HEK293T (cell line): ENCODE data around the gene APRT.
"Not testable (repeated sequence)": the region's sequence is repeated elsewhere in the genome, so short reads cannot be mapped to it uniquely, and the experiment has no call there.

ENCODE experiments used
- CTCF ChIA-PET: fragments of 350-600 bp; formaldehyde crosslinking; extraction: SDS; loops from one replicate; lab custom pipeline; 2021; ENCODE audit warnings: antibody characterized with exemption, inconsistent platforms; lab: Yijun Ruan, JAX
- POLR2A ChIA-PET: fragments of 350-600 bp; formaldehyde crosslinking; extraction: SDS; loops from one replicate; lab custom pipeline; 2020; ENCODE audit warnings: antibody characterized with exemption, inconsistent platforms; lab: Yijun Ruan, JAX
- DNase-seq: peaks from one replicate; pipeline ENCODE4 v3.0.0; 2012; ENCODE audit warnings: mixed read lengths; ENCODE audit errors: extremely low spot score
- ARNT ChIP-seq: fragments of 450-650 bp; IDR thresholded peaks from 2 replicates; pipeline ENCODE4 v1.6.1; 2017; ENCODE audit warnings: mild to moderate bottlenecking
- BHLHE40 ChIP-seq: fragments of 450-650 bp; IDR thresholded peaks from 2 replicates; pipeline ENCODE4 v1.6.1; 2016; ENCODE audit warnings: mild to moderate bottlenecking, moderate library complexity, borderline replicate concordance
- CTBP1 ChIP-seq: fragments of 450-650 bp; IDR thresholded peaks from 2 replicates; pipeline ENCODE4 v1.6.1; 2016; ENCODE audit warnings: borderline replicate concordance
- ELF4 ChIP-seq: fragments of 450-650 bp; IDR thresholded peaks from 2 replicates; pipeline ENCODE4 v1.6.1; 2017; ENCODE audit warnings: antibody characterized with exemption
- FOXA1 ChIP-seq: fragments of 450-650 bp; IDR thresholded peaks from 2 replicates; pipeline ENCODE4 v1.6.1; 2016; ENCODE audit warnings: mild to moderate bottlenecking
- FOXK2 ChIP-seq: fragments of 450-650 bp; IDR thresholded peaks from 2 replicates; pipeline ENCODE4 v1.6.1; 2016; ENCODE audit warnings: mild to moderate bottlenecking
- FOXM1 ChIP-seq: fragments of 450-650 bp; IDR thresholded peaks from 2 replicates; pipeline ENCODE4 v1.6.1; 2017; ENCODE audit warnings: mild to moderate bottlenecking, borderline replicate concordance
- HDGF ChIP-seq: fragments of 450-650 bp; IDR thresholded peaks from 2 replicates; pipeline ENCODE4 v1.6.1; 2017; ENCODE audit warnings: antibody characterized with exemption, borderline replicate concordance
- L3MBTL2 ChIP-seq: fragments of 450-650 bp; conservative IDR thresholded peaks from 2 replicates; pipeline ENCODE4 v1.6.1; 2016; ENCODE audit warnings: mild to moderate bottlenecking
- LEF1 ChIP-seq: fragments of 450-650 bp; IDR thresholded peaks from 2 replicates; pipeline ENCODE4 v1.6.1; 2017; ENCODE audit warnings: mild to moderate bottlenecking, borderline replicate concordance
- NFRKB ChIP-seq: fragments of 450-650 bp; IDR thresholded peaks from 2 replicates; pipeline ENCODE4 v1.6.1; 2016; ENCODE audit warnings: mild to moderate bottlenecking, moderate library complexity
- PKNOX1 ChIP-seq: fragments of 450-650 bp; IDR thresholded peaks from 2 replicates; pipeline ENCODE4 v1.6.1; 2016
- SP1 ChIP-seq: fragments of 450-650 bp; IDR thresholded peaks from 2 replicates; pipeline ENCODE4 v1.6.1; 2017
- SUZ12 ChIP-seq: fragments of 450-650 bp; IDR thresholded peaks from 2 replicates; pipeline ENCODE4 v1.6.1; 2016; ENCODE audit warnings: mild to moderate bottlenecking
- TARDBP ChIP-seq: fragments of 450-650 bp; IDR thresholded peaks from 2 replicates; pipeline ENCODE4 v1.6.1; 2016
- ZNF384 ChIP-seq: fragments of 450-650 bp; IDR thresholded peaks from 2 replicates; pipeline ENCODE4 v1.6.1; 2016

The APRT gene

DNA sequence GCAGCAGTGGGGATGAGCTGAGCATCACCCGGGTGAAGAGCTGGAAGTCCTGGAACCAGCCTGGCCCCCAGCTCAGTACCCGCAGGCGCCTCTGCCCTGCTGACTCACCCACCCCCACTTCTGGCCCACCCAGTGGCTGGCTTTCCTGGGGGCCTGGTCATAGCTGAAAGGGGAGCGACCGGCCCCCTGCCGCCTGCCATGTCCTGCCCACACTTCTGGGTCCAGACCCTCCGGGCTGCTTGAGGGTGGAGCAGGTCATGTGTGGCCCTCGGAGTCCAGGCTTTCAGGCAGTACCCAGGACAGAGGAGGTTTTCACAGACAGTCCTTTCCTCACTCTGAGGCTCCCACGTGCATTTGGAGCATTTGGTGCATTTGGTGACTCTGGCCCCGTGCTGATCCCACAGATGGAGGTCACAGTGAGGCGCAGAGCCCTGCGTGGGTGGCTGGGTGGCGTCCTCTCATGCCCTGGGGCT is 19.6 kb downstream of the APRT start:
- TF ChIP-seq TARDBP (no peak), FOXK2 (no peak), CTBP1 (no peak), ELF4 (no peak), HDGF (no peak), BHLHE40 (no peak), NFRKB (no peak), SP1 (no peak), ZNF384 (no peak), L3MBTL2 (no peak), SUZ12 (no peak), LEF1 (no peak), ARNT (no peak)
- CTCF ChIA-PET: interaction anchor here (0.6 kb wide), 1 partner anchor 45 kb away, joined by 3 read pairs; no protein-coding TSS in a partner anchor
- no peak for DNase-seq
- POLR2A ChIA-PET: interaction anchor here (1.0 to 2.4 kb wide), 4 partner anchors 9 to 159 kb away, joined by 3 to 6 read pairs (median 4); no protein-coding TSS in a partner anchor

DNA sequence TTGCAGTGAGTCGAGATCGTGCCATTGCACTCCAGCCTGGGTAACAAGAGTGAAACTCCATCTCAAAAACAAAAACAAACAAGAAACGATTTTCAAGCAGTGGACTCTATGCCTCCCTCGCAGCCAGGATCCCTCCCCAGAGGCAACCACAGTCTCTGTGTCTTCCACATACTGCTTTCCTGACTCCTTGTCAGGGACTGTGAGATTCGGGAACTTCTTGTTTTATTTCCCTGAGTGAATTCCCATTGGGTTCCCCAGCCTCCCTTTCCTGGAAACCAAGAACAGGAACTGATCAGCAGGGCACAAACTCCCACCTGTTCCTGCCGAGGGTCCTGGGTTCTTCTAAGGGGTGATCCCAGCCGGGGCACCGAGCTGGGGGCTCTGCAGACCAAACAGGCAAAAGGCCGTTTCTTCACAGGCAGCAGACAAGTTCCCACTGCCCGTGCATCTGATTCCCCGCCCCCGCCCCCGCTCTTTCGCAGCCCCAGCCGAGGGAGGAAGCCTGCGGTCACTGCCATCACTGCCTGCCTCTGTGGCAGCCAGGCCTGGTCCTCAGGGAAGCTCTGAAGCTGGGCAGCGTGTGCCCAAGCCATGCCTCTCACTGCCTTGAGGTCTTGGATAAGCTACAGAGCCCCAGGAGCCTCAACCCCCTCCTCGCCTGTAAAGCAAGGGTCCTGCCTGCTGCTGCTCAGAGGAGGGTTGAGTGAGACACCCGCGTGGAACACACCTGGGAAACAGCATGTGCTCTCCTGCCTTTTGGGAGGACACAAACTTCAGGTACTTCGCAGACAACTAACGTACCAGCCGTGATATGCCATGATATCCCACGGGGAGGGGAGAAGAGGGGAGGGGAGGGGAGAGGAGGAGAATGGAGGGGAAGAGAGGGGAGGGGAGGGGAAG is 21.2 kb downstream of the APRT start:
- TF ChIP-seq FOXA1 (no peak), FOXM1 (no peak), ARNT (no peak), NFRKB (no peak), L3MBTL2 (no peak), TARDBP (no peak), SP1 (no peak), PKNOX1 (no peak), HDGF (no peak), ZNF384 (no peak), CTBP1 (no peak), ELF4 (no peak), BHLHE40 (no peak), FOXK2 (no peak), LEF1 (no peak), SUZ12 (no peak)
- ChIA-PET POLR2A (interaction anchor here (1.4 kb wide), 1 partner anchor 12 kb away, joined by 3 read pairs; no protein-coding TSS in a partner anchor), CTCF (no interaction called here)
- no peak for DNase-seq

DNA sequence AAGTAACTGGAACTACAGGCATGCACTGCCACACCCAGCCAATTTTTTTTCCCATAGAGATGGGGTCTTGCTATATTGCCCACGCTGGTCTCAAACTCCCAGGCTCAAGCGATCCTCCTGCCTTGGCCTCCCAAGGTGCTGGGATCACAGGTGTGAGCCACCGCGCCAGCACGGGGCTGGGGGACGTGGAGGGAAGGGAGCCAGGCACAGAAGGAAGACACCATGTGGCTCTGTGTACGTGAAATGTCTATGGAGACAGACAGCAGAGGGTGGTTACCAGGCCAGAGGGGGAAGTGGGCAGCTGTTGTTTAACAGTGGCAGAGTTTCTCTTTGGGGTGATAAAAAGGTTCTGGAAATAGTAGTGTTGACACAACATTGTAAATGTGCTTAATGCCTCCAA is 22.1 kb downstream of the APRT start:
- ChIA-PET POLR2A (interaction anchor here (1.4 kb wide), 1 partner anchor 13 kb away, joined by 3 read pairs; no protein-coding TSS in a partner anchor), CTCF (no interaction called here)
- DNase-seq: no peak
- TF ChIP-seq FOXA1 (no peak), ZNF384 (no peak), SUZ12 (no peak), ELF4 (no peak), FOXM1 (no peak), NFRKB (no peak), ARNT (no peak), TARDBP (no peak), SP1 (no peak), CTBP1 (no peak)

DNA sequence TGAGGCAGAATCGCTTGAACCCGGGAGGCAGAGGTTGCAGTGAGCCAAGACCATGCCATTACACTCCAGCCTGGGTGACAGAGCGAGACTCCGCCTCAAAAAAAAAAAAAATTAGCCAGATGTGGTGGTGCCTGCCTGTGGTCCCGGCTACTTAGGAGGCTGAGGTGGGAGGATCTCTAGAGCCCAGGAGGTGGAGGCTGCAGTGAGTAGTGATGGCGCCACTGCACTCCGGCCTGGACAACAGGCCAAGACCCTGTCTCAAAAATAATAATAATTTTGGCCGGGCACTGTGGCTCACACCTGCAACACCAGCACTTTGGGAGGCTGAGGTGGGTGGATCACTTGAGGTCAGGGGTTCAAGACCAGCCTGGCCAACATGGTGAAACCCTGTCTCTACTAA is 23.0 kb downstream of the APRT start:
- CTCF ChIA-PET: interaction anchor here (0.6 kb wide), 1 partner anchor 10 kb away, joined by 4 read pairs; no protein-coding TSS in a partner anchor
- POLR2A ChIA-PET, DNase-seq: not testable (repeated sequence)

DNA sequence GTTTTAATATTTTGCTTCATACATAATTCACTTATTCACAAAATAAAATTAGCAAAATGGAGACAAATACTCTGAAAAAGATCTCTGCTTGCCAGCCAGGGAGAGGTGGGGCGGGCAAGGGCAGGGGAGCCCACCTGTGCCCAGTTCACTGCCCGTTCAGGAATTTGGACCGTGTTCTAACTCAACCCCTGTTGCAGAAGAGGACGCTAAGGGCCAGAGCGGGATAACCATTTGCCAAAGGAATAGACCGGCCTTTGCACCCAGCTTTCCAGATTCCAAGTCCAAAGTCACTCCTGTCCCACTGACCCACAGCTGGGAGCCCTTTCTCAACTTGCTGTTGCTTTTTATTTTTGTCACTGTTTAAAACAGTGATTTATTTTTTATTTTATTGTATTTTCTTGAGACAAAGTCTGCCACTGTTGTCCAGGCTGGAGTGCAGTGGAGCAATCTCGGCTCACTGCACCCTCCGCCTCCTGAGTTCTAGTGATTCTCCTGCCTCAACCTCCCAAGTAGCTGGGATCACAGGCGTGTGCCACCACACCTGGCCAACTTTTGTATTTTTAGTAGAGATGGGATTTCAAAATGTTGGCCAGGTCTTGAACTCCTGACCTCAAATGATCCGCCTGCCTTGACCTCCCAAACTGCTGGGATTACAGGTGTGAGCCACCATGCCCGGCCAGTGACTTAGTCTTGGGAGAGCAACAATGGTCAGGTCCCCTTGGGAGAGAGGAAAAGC is 24.0 kb downstream of the APRT start:
- CTCF ChIA-PET: no interaction called here
- POLR2A ChIA-PET: interaction anchor here (0.8 to 1.3 kb wide), 4 partner anchors 15 to 25 kb away, joined by 3 to 5 read pairs (median 4); partner anchors contain the start of gene CDT1
- DNase-seq: no peak
- TF ChIP-seq HDGF: no peak
- TF ChIP-seq SUZ12: no peak
- no peak for TF ChIP-seq LEF1
- no peak for TF ChIP-seq NFRKB
- no peak for TF ChIP-seq ELF4

DNA sequence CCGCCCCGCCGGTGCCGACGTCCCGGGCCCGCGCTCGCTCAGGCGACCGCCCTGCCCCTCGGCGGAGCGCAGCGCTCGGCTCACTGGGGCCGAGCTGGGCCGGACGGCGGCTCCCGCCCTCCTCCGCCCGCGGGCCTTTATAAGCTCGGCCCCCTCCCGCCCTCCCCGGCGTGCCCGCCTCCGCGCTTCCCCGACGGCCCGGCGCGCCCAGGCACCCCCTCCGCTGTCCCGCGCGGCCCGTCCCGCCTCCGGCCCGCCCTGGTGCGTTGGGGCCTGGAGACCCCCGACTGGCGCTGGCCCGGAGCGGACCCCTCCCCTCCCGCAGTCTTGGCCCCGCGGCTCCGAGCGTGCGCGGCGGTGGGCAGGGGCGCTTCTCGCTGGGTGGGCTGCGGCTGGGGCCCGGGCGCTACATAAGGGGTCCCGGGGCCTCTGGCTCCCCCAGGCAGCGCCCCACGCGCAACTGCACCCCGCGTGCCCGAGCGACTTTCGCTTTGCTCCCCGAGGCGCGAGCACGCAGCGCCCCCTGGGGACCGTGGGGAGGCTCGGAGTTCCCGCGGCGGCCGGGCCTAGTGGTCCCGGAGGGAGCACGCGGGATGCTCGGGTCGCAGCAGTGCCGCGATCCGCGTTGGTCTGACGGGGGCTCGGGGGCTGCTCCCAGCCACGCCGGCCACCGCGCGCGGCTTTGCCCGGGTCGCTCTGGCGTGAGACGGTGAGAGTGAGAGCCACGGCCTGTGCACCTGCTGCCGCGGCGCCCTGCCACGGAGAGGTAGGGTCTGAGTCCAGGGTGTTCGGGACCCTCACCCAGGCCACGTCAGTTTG is 26.4 kb downstream of the APRT start, which contains the start of gene PIEZO1:
PIEZO1 (minus strand) TSS at position 115 of the 819 bp plus-strand sequence. CDS start 256 bp downstream, outside the sequence.
- no peak for TF ChIP-seq CTBP1
- TF ChIP-seq ZNF384: no peak
- peak; percentile 88; the same call in 1 of the 2 replicates for TF ChIP-seq LEF1
- TF ChIP-seq L3MBTL2: peak; percentile 66
- 0 out of 2 replicates have a peak, but pooled peaks have one; percentile 12 for TF ChIP-seq ARNT
- peak; percentile 95 for TF ChIP-seq TARDBP
- TF ChIP-seq HDGF: no peak
- TF ChIP-seq NFRKB: no peak
- no peak for TF ChIP-seq BHLHE40
- no peak for TF ChIP-seq SP1
- TF ChIP-seq SUZ12: no peak
- TF ChIP-seq FOXM1: peak; percentile 9; the same call in 1 of the 2 replicates
- DNase-seq: peak; percentile 69
- CTCF ChIA-PET: interaction anchor here (0.6 kb wide), 1 partner anchor 48 kb away, joined by 3 read pairs; no protein-coding TSS in a partner anchor
- POLR2A ChIA-PET: interaction anchor here (0.6 to 2.4 kb wide), 3 partner anchors 13 to 18 kb away, joined by 3 to 11 read pairs (median 3); partner anchors contain the start of gene CDT1
